ENCODE measurements around the gene LEMD2. TPM values are rescaled to one million over a fixed set of nuclear protein-coding genes. Genes with fewer than 3 reads are reported as not detected.

LEMD2 gene
- total and polyA plus RNA-seq, 2 of the 4 experiments (the other 2 are of a cell fraction) = 26.5 to 43.6 TPM

- Histone ChIP-seq H2BK120ac (ENCODE audit: low read depth, low read length) (no peak overlapping the region), H3K23ac (ENCODE audit: low read depth, low read length) (no peak overlapping the region), H4K20me1 (ENCODE audit: insufficient read depth, low read length) (no peaks in the 10 kb centered on the region; the same call in 1 of the 2 replicates), H4K5ac (ENCODE audit: low read depth, low read length) (no peak overlapping the region), H3K79me1 (ENCODE audit: low read depth in 1 of 2, low read length in 2 of 2) (no peaks in the 10 kb centered on the region), H3K27me3 (ENCODE audit: control insufficient read depth, insufficient read depth, low read length) (peaks cover 8% of the 10 kb centered on the region; the same call in 1 of the 2 replicates), H2BK20ac (ENCODE audit: low read depth, low read length) (no peak overlapping the region), H4K91ac (ENCODE audit: insufficient read depth, low read depth, low read length) (no peak overlapping the region), H3K4me1 (ENCODE audit: control insufficient read depth, insufficient read depth, low read length) (no peaks in the 10 kb centered on the region), H3K9ac (ENCODE audit: low read depth, low read length) (no peak overlapping the region), H2BK5ac (ENCODE audit: low read depth, low read length, poor library complexity, severe bottlenecking) (no peak overlapping the region), H3K9me1 (ENCODE audit: insufficient read depth, low read length) (no peaks in the 10 kb centered on the region), H2AK9ac (replicated peaks; ENCODE audit: low read depth, low read length, poor library complexity) (no peak overlapping the region), H3K4ac (ENCODE audit: low read depth, low read length) (no peak overlapping the region), H3K36me3 (ENCODE audit: control insufficient read depth, insufficient read depth, low read length) (no peaks in the 10 kb centered on the region), H3K14ac (replicated peaks; ENCODE audit: low read depth, low read length) (no peak overlapping the region), H3K56ac (ENCODE audit: extremely low read depth, insufficient read depth, low read length) (no peak overlapping the region), H3K27ac (ENCODE audit: insufficient read depth, low read length) (no peak overlapping the region), H2BK15ac (ENCODE audit: low read depth, low read length) (no peak overlapping the region), H3K4me3 (ENCODE audit: insufficient read depth, low read depth, low read length) (no peak overlapping the region), H4K8ac (ENCODE audit: low read depth in 2 of 2, low read length in 2 of 2) (no peak overlapping the region), H3K18ac (ENCODE audit: low read depth, low read length) (no peak overlapping the region), H2AK5ac (ENCODE audit: low read depth, low read length) (no peak overlapping the region), H3K4me2 (ENCODE audit: low read depth, low read length) (no peak overlapping the region), H3K9me3 (ENCODE audit: control insufficient read depth, insufficient read depth, low read length) (no peaks in the 10 kb centered on the region), H2AFZ (replicated peaks; ENCODE audit: low read length, poor library complexity) (no peak overlapping the region)
- 100% methylated on average over 1 of the region's 5 CpGs; no CpG with 5 or more reads in 1 of the 2 experiments for WGBS, 2 experiments (ENCODE audit: extremely low coverage in 2 of 2, insufficient read length in 1 of 2)
- BruUV-seq (replicated peaks) = no TSS peak
- POLR2A ChIA-PET (ENCODE audit: unreplicated experiment) = no interaction called here
- TF ChIP-seq RCOR1 (IDR thresholded peaks at IDR 0.05; ENCODE audit: insufficient replicate concordance, low read length) = no peak
- TF ChIP-seq, protein P1, sequence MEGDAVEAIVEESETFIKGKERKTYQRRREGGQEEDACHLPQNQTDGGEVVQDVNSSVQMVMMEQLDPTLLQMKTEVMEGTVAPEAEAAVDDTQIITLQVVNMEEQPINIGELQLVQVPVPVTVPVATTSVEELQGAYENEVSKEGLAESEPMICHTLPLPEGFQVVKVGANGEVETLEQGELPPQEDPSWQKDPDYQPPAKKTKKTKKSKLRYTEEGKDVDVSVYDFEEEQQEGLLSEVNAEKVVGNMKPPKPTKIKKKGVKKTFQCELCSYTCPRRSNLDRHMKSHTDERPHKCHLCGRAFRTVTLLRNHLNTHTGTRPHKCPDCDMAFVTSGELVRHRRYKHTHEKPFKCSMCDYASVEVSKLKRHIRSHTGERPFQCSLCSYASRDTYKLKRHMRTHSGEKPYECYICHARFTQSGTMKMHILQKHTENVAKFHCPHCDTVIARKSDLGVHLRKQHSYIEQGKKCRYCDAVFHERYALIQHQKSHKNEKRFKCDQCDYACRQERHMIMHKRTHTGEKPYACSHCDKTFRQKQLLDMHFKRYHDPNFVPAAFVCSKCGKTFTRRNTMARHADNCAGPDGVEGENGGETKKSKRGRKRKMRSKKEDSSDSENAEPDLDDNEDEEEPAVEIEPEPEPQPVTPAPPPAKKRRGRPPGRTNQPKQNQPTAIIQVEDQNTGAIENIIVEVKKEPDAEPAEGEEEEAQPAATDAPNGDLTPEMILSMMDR (conservative IDR thresholded peaks at IDR 0.05; ENCODE audit: low read depth, low read length) = no peak
- no peak for TF ChIP-seq FOS (IDR thresholded peaks at IDR 0.05; ENCODE audit: low read depth, low read length)
- no peak for TF ChIP-seq POLR2A (IDR thresholded peaks at IDR 0.05; ENCODE audit: low read depth, low read length)
- TF ChIP-seq BHLHE40 (IDR thresholded peaks at IDR 0.05; ENCODE audit: low read depth, low read length) = no peak
- no peak for TF ChIP-seq USF2 (IDR thresholded peaks at IDR 0.05; ENCODE audit: low read depth, low read length)
- TF ChIP-seq RFX5 (IDR thresholded peaks at IDR 0.05; ENCODE audit: low read depth, low read length) = no peak
- TF ChIP-seq, protein P2, sequence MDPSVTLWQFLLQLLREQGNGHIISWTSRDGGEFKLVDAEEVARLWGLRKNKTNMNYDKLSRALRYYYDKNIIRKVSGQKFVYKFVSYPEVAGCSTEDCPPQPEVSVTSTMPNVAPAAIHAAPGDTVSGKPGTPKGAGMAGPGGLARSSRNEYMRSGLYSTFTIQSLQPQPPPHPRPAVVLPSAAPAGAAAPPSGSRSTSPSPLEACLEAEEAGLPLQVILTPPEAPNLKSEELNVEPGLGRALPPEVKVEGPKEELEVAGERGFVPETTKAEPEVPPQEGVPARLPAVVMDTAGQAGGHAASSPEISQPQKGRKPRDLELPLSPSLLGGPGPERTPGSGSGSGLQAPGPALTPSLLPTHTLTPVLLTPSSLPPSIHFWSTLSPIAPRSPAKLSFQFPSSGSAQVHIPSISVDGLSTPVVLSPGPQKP (IDR thresholded peaks at IDR 0.05; ENCODE audit: borderline replicate concordance, low read depth, low read length) = no peak
- TF ChIP-seq MXI1 (IDR thresholded peaks at IDR 0.05; ENCODE audit: borderline replicate concordance, low read depth, low read length) = no peak
- no peak for TF ChIP-seq SMC3 (IDR thresholded peaks at IDR 0.05; ENCODE audit: low read depth, low read length)
- TF ChIP-seq MAZ (IDR thresholded peaks at IDR 0.05; ENCODE audit: borderline replicate concordance, low read depth, low read length) = no peak
- intact Hi-C loops (cut with micrococcal nuclease) = no loop called here
- CTCF ChIA-PET = no interaction called here
- dilution Hi-C loops (cut with HindIII; ENCODE audit: low sequenced_read_pairs, unreplicated experiment) = no loop called here
- no peak for DNase-seq
- in situ Hi-C loops (cut with MboI; ENCODE audit: low sequenced_read_pairs) = no loop called here
- ATAC-seq (ENCODE audit: low read depth) = no peak
Measured at GRCh38 chr6:33739571-33739970, 49.4 kb downstream of the LEMD2 start.
